ENCODE results near the gene RNPEP. TPM values are rescaled to one million over a fixed set of nuclear protein-coding genes. Genes with fewer than 3 reads are reported as not detected.

Gene RNPEP
- total RNA-seq, 2 donors from 2014 or later, result 36.9 to 39.8 TPM

DNA sequence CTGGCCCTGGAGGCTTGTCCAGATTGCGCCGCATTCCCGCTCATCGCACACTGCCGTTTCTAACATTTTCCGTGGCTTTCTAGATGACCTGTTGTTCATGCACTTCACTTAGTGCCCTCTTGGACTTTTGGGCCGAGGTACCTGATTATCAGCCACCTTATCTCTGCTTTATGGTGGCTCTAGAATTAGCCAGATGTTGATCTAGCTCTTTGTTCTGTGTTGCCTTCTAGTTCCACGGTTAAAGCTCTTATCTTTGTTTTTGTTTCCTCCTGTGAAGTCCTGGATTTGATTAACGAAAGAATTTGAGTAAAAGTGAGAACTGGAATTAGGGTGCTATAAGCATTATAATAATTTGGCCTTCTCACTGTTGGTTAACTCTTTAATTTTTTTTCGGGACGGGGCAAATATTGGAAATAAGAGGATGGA is 945 bp downstream of the RNPEP start:
- no peaks in the 10 kb centered on the region for H3K27me3 Mint-ChIP-seq
- peaks cover 19% of the 10 kb centered on the region for H3K4me1 Mint-ChIP-seq
- ATAC-seq (replicated peaks), result no peak
- H3K4me3 Mint-ChIP-seq, result peak overlapping the region; percentile 96
- no peaks in the 10 kb centered on the region for H3K9me3 Mint-ChIP-seq
- peak overlapping the region; percentile 93 for H3K27ac Mint-ChIP-seq
- H3K36me3 Mint-ChIP-seq (ENCODE audit: low read depth), result peaks cover 12% of the 10 kb centered on the region

GRCh38 chr1:201984446-201984845 is 2.0 kb downstream of the RNPEP start:
- ATAC-seq (replicated peaks), result no peak
- Mint-ChIP-seq H3K4me3 (peak overlapping the region; percentile 96), H3K27ac (no peak overlapping the region), H3K27me3 (no peaks in the 10 kb centered on the region), H3K9me3 (no peaks in the 10 kb centered on the region), H3K4me1 (peaks cover 19% of the 10 kb centered on the region), H3K36me3 (ENCODE audit: low read depth) (peaks cover 23% of the 10 kb centered on the region)

DNA sequence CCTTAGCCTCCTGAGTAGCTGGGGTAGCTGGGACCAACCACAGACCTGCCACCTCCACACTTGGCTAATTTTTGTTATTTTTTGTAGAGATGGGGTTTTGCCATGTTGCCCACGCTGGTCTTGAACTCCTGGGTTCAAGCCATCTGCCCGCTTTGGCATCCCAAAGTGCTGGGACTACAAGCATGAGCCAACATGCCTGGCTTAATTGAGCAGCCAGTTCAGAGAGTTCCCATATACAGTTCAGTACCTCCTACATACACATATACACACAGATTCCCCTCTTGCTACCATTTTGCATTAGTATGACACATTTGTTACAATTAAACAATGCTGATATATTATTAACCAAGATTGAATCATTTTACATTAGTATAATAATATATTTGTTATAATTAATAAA is 2.9 kb downstream of the RNPEP start:
- Mint-ChIP-seq H3K9me3 (no peaks in the 10 kb centered on the region), H3K27me3 (no peaks in the 10 kb centered on the region), H3K36me3 (ENCODE audit: low read depth) (peaks cover 32% of the 10 kb centered on the region), H3K4me1 (peaks cover 19% of the 10 kb centered on the region), H3K27ac (no peak overlapping the region), H3K4me3 (no peak overlapping the region)
- ATAC-seq (replicated peaks), result no peak

DNA sequence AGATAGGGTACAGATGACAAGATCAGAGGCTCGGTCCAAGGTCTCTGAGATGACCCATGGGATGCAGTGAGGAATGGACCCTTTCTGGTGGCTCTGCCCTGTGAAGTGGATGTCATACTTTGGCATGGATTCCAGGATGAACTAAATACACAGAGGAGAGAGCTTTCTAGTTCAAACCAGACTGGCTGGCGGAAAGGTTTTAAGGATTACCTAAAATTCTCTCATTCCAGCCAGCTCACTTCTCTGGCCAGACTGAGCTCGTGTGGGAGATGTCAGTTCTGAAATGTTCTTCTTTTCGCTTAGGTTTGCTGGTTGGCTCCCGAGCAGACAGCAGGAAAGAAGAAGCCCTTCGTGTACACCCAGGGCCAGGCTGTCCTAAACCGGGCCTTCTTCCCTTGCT is 6.2 kb downstream of the RNPEP start:
- Mint-ChIP-seq H3K36me3 (ENCODE audit: low read depth) (peaks cover 58% of the 10 kb centered on the region), H3K4me3 (no peak overlapping the region), H3K4me1 (peaks cover 9% of the 10 kb centered on the region), H3K27me3 (no peaks in the 10 kb centered on the region), H3K9me3 (no peaks in the 10 kb centered on the region), H3K27ac (no peak overlapping the region)
- ATAC-seq (replicated peaks), result no peak

DNA sequence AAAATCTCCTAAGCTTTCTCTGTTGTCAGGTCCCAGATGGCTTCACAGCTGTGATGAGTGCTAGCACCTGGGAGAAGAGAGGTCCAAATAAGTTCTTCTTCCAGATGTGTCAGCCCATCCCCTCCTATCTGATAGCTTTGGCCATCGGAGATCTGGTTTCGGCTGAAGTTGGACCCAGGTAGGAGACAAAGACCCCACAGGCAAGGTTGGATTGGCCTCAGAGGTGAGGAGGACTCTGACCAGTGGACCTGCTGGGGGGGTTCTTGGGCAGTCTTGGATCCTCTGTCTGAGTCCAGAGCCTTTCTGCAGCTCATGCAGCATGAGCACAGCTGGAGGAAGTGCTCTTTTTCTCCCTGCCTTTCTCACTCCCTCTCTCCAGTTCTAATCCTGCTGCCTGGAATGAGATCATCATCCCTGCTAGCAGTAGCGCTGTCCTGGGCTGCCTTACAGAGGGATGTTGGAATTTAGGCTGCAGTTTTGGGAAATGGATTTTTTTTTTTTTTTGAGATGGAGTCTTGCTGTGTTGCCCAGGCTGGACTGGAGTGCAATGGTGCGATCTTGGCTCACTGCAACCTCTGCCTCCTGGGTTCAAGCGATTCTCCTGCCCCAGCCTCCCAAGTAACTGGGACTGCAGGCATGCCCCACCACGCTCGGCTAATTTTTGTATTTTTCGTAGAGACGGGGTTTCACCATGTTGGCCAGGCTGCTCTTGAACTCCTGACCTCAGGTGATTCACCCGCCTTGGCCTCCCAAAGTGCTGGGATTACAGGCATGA is 7.1 kb downstream of the RNPEP start:
- peaks cover 67% of the 10 kb centered on the region for H3K36me3 Mint-ChIP-seq (ENCODE audit: low read depth)
- ATAC-seq (replicated peaks), result no peak
- H3K27ac Mint-ChIP-seq, result no peak overlapping the region
- no peaks in the 10 kb centered on the region for H3K9me3 Mint-ChIP-seq
- no peak overlapping the region for H3K4me3 Mint-ChIP-seq
- H3K4me1 Mint-ChIP-seq, result peaks cover 4% of the 10 kb centered on the region
- no peaks in the 10 kb centered on the region for H3K27me3 Mint-ChIP-seq

DNA sequence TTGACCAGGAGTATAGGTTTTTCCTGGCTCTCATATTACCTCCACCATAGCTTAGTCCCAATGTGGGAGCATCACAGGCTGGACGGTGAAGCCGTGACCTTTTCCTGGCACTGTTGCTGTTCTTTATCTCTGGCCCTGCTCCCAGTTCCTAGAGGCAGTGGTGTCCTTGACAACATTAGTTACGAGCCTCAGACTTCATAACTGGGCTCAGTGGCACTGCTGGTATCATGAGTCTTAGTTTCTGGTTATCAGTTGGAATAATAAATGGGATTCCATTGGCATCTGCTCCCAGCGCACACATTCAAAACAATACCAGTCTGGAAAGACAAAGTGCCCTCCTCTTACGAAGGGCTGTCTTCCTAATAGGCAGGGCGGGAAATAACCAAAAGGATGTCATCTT is 8.0 kb downstream of the RNPEP start:
- no peak for ATAC-seq (replicated peaks)
- H3K4me1 Mint-ChIP-seq, result peaks cover 3% of the 10 kb centered on the region
- H3K4me3 Mint-ChIP-seq, result no peak overlapping the region
- H3K27me3 Mint-ChIP-seq, result no peaks in the 10 kb centered on the region
- H3K36me3 Mint-ChIP-seq (ENCODE audit: low read depth), result peaks cover 75% of the 10 kb centered on the region
- H3K9me3 Mint-ChIP-seq, result no peaks in the 10 kb centered on the region
- H3K27ac Mint-ChIP-seq, result no peak overlapping the region

GRCh38 chr1:201999625-202000238 is 17.3 kb downstream of the RNPEP start:
- Mint-ChIP-seq H3K9me3 (no peaks in the 10 kb centered on the region), H3K27me3 (no peaks in the 10 kb centered on the region), H3K4me1 (no peaks in the 10 kb centered on the region), H3K36me3 (ENCODE audit: low read depth) (peaks cover 90% of the 10 kb centered on the region), H3K27ac (no peak overlapping the region), H3K4me3 (no peak overlapping the region)
- peak; percentile 83 for ATAC-seq (replicated peaks)

DNA sequence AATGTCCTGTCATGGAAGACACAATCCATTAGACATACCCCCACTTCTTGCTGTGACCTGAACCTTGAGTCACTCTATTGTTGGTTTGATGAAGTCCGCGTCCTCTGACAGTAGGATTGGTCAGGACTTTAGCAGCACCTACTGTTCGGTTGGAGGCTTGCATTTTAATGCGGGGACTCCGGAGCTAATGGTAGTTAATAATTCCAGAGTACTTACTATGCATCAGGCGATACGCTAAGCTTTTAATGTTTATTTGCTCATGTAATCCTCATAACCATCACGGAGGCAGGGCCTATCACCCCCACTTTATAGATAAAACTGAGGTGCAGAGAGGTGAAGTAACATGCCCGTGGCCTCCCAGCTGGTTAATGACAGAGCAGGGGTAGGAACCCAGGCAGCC is 20.1 kb downstream of the RNPEP start:
- H3K27ac Mint-ChIP-seq, result no peak overlapping the region
- H3K36me3 Mint-ChIP-seq (ENCODE audit: low read depth), result peaks cover 78% of the 10 kb centered on the region
- H3K27me3 Mint-ChIP-seq, result no peaks in the 10 kb centered on the region
- H3K4me3 Mint-ChIP-seq, result no peak overlapping the region
- H3K9me3 Mint-ChIP-seq, result no peaks in the 10 kb centered on the region
- no peak for ATAC-seq (replicated peaks)
- no peaks in the 10 kb centered on the region for H3K4me1 Mint-ChIP-seq

DNA sequence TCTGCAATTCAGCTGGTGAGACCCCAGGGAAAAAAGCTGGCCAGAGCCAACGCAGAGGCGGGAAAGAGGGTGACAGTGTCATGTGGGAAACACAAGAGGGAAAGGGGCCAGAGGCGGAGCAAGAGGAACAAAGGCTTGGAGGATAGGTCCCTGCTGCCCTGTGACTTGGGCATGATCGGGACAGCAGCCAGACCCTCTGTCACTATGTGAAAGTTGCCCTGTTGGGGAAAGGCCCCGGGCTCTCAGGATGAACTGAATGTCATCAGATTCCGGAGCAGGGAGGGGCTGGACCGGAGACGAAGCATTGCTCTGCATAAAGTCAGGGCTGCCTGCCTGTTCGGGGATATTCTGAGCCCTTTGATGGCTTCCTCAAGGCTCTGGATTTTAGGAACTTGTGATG is 22.3 kb downstream of the RNPEP start:
- Mint-ChIP-seq H3K9me3 (no peaks in the 10 kb centered on the region), H3K27me3 (no peaks in the 10 kb centered on the region), H3K27ac (no peak overlapping the region), H3K4me1 (no peaks in the 10 kb centered on the region), H3K36me3 (ENCODE audit: low read depth) (peaks cover 65% of the 10 kb centered on the region), H3K4me3 (no peak overlapping the region)
- ATAC-seq (replicated peaks), result no peak

- no peak overlapping the region for H3K4me3 Mint-ChIP-seq
- H3K27me3 Mint-ChIP-seq, result no peaks in the 10 kb centered on the region
- no peaks in the 10 kb centered on the region for H3K4me1 Mint-ChIP-seq
- no peaks in the 10 kb centered on the region for H3K9me3 Mint-ChIP-seq
- no peak overlapping the region for H3K27ac Mint-ChIP-seq
- ATAC-seq (replicated peaks), result no peak
- H3K36me3 Mint-ChIP-seq (ENCODE audit: low read depth), result peaks cover 52% of the 10 kb centered on the region
Measured at GRCh38 chr1:202005958-202006357, 23.5 kb downstream of the RNPEP start.

GRCh38 chr1:202007304-202007703 is 24.9 kb downstream of the RNPEP start:
- Mint-ChIP-seq H3K9me3 (no peaks in the 10 kb centered on the region), H3K4me1 (no peaks in the 10 kb centered on the region), H3K27ac (no peak overlapping the region), H3K27me3 (no peaks in the 10 kb centered on the region), H3K4me3 (no peak overlapping the region), H3K36me3 (ENCODE audit: low read depth) (peaks cover 39% of the 10 kb centered on the region)
- no peak for ATAC-seq (replicated peaks)

DNA sequence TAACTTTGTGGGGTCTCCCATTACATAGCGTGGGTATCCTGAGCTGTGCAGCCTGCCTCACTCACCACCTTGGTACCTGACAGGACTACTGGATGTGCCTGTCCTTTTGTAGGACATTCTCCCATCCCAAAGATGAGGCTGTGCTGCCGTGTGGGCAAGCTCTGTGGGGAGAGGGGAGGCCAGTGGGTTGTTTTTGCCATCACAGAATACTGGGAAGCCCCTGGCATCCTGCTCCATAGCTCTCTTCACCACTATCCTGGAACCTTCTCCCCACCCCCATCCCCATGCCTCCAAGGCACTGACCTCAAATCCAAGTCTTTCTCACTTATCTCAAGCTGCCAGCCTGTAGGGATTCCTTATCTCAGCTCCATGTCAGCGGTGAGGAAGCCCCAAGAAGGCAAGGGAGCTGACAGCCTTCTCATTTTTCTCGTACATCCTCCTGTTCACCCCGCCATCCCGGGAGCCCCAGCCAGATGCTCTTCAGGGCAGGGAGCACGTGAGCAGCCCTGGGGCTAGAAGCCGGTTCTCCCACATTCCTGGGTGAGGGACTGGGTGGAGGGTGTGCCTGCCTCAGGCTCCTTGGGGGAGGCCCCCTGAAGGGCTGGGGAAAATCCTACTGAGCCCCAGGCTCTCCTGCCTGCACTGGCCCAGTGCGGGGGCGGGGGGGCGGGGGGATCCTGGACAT is 25.5 kb downstream of the RNPEP start:
- Mint-ChIP-seq H3K27me3 (no peaks in the 10 kb centered on the region), H3K36me3 (ENCODE audit: low read depth) (peaks cover 33% of the 10 kb centered on the region), H3K4me3 (no peak overlapping the region), H3K9me3 (no peaks in the 10 kb centered on the region), H3K4me1 (no peaks in the 10 kb centered on the region), H3K27ac (no peak overlapping the region)
- no peak for ATAC-seq (replicated peaks)

DNA sequence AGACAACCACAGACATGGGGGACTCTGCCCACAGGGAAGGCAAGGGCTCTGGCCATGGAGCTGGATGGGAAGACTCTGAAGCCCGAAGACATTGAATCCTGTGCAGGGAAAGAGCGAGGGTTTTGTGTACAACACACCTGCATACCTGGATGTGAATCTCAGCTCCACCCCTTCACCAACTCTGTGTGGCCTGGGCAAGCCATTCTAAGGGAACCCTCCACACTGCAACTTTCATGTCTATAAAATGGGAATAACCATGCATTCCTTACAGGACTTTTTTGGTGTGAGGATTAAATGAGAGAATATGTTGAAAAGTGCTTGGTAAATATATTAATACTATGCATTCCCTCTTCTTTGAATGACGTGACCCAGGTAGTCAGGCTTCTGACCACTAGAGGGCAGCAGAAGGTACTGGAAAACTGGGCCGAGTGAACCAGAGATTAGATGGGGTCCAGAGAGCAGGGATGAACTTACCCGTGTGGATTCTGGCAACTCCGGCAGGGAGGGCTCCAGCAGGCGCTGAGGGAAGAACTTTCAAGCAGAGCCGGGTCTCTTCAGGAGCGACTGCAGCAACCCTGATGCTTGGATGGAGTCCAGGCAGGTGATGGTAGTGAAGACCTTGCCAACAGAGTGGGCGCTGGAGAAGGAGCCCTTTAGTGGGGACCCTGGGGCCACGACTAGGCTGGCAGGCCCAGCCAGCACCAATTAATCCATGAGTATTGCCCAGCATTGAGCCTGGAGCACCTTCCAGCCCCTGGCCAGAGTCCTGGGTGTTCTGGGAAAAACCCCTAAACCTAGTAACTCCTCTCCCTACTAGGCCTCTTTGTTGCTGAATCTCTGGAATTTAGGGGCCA is 27.1 kb downstream of the RNPEP start:
- no peaks in the 10 kb centered on the region for H3K4me1 Mint-ChIP-seq

More for the DNA sequence above, 27.1 kb downstream of the RNPEP start:
- H3K9me3 Mint-ChIP-seq, result no peaks in the 10 kb centered on the region
- H3K27me3 Mint-ChIP-seq, result no peaks in the 10 kb centered on the region
- peak; percentile 74 for ATAC-seq (replicated peaks)
- H3K36me3 Mint-ChIP-seq (ENCODE audit: low read depth), result peaks cover 17% of the 10 kb centered on the region
- H3K27ac Mint-ChIP-seq, result no peak overlapping the region
- no peak overlapping the region for H3K4me3 Mint-ChIP-seq
